GM23338 (cell line): ENCODE data around the gene CCT5. TPM values are rescaled to one million over a fixed set of nuclear protein-coding genes. Genes with fewer than 3 reads are reported as not detected.

Experiments used
- ATAC-seq: fragments of 200-7000 bp; cut with Tn5 transposase; 3 replicates; pipeline ENCODE4 v1.9.1; 2020
- DNase-seq: peaks from one replicate; pipeline ENCODE4 v3.0.0-alpha.2; 2015; ENCODE audit warnings: low spot score
- H2AFZ ChIP-seq: fragments of 200-600 bp; sonication (generic); 2 replicates; pipeline ENCODE4 v1.8.0; 2016; ENCODE audit warnings: antibody characterized with exemption, mild to moderate bottlenecking, moderate library complexity
- H3F3A ChIP-seq: fragments of 200-600 bp; sonication (generic); replicated peaks from 2 replicates; pipeline ENCODE4 v1.8.0; 2017; ENCODE audit warnings: antibody characterized with exemption, mixed run types, low read depth
- H3K27ac ChIP-seq: fragments of 200-600 bp; sonication (generic); 2 replicates; pipeline ENCODE4 v1.6.1; 2016; ENCODE audit warnings: low read depth
- H3K27me3 ChIP-seq: fragments of 200-600 bp; sonication (generic); 2 replicates; pipeline ENCODE4 v1.8.0; 2016; ENCODE audit warnings: mild to moderate bottlenecking, mixed run types, moderate library complexity; ENCODE audit not compliant: insufficient read depth
- H3K36me3 ChIP-seq: fragments of 200-600 bp; sonication (generic); 2 replicates; pipeline ENCODE4 v1.8.0; 2016; ENCODE audit warnings: mild to moderate bottlenecking; ENCODE audit not compliant: insufficient read depth
- H3K4me1 ChIP-seq: fragments of 200-600 bp; sonication (generic); 2 replicates; pipeline ENCODE4 v1.8.0; 2016; ENCODE audit warnings: mild to moderate bottlenecking, moderate library complexity; ENCODE audit not compliant: insufficient read depth
- H3K4me2 ChIP-seq: fragments of 200-600 bp; sonication (generic); 2 replicates; pipeline ENCODE4 v1.7.1; 2017; ENCODE audit warnings: mixed run types
- H3K4me3 ChIP-seq: fragments of 200-600 bp; sonication (generic); 2 replicates; pipeline ENCODE4 v1.6.1; 2016; ENCODE audit warnings: mixed run types
- H3K79me2 ChIP-seq: fragments of 200-600 bp; sonication (generic); replicated peaks from 2 replicates; pipeline ENCODE4 v1.8.0; 2017; ENCODE audit warnings: mild to moderate bottlenecking; ENCODE audit not compliant: insufficient read depth
- H3K9me2 ChIP-seq: fragments of 200-600 bp; sonication (generic); 2 replicates; pipeline ENCODE4 v1.8.0; 2017; ENCODE audit not compliant: insufficient read depth
- H4K20me1 ChIP-seq: fragments of 200-600 bp; sonication (generic); replicated peaks from 2 replicates; pipeline ENCODE4 v1.8.0; 2017; ENCODE audit warnings: mild to moderate bottlenecking; ENCODE audit not compliant: insufficient read depth
- H3K27ac Mint-ChIP-seq: 2 replicates; pipeline ENCODE4 v1.8.0; 2020; ENCODE audit warnings: inconsistent platforms, mild to moderate bottlenecking, moderate library complexity, mixed read lengths
- H3K27me3 Mint-ChIP-seq: 3 replicates; pipeline ENCODE4 v1.8.0; 2022; ENCODE audit warnings: low read depth, mild to moderate bottlenecking, moderate library complexity, mixed read lengths, inconsistent platforms; ENCODE audit not compliant: insufficient read depth, poor library complexity
- H3K36me3 Mint-ChIP-seq: 3 replicates; pipeline ENCODE4 v1.8.0; 2021; ENCODE audit warnings: low read depth, mild to moderate bottlenecking, inconsistent platforms, moderate library complexity, mixed read lengths
- H3K4me1 Mint-ChIP-seq: 3 replicates; pipeline ENCODE4 v1.8.0; 2020; ENCODE audit warnings: mild to moderate bottlenecking, inconsistent platforms, mixed read lengths
- H3K4me3 Mint-ChIP-seq: 3 replicates; pipeline ENCODE4 v1.8.0; 2021; ENCODE audit warnings: moderate library complexity, mild to moderate bottlenecking, inconsistent platforms, mixed read lengths
- H3K9me3 Mint-ChIP-seq: 3 replicates; pipeline ENCODE4 v1.8.0; 2020; ENCODE audit warnings: moderate library complexity, mild to moderate bottlenecking, inconsistent platforms, mixed read lengths
- CREB1 ChIP-seq: fragments of 250-450 bp; sonication (Bioruptor Pico); IDR thresholded peaks from 2 replicates; pipeline ENCODE4 v1.5.0; 2020; ENCODE audit warnings: low read depth, mild to moderate bottlenecking, moderate library complexity
- ETS1 ChIP-seq: IDR thresholded peaks from 2 replicates; pipeline ENCODE4 v1.6.1; 2016; ENCODE audit warnings: antibody characterized with exemption
- NANOG ChIP-seq: IDR thresholded peaks from 2 replicates; pipeline ENCODE4 v1.6.1; 2016; ENCODE audit warnings: antibody characterized with exemption, borderline replicate concordance
- REST ChIP-seq: IDR thresholded peaks from one replicate; pipeline ENCODE4 v1.6.1; 2018; ENCODE audit warnings: antibody characterized with exemption; ENCODE audit not compliant: unreplicated experiment
- STAT1 ChIP-seq: IDR thresholded peaks from one replicate; pipeline ENCODE4 v1.6.1; 2016; ENCODE audit warnings: antibody characterized with exemption; ENCODE audit not compliant: unreplicated experiment
- ZNF331 ChIP-seq: fragments of 250-450 bp; sonication (Bioruptor Pico); IDR thresholded peaks from 2 replicates; pipeline ENCODE4 v1.5.0; 2020; ENCODE audit warnings: low read depth, mild to moderate bottlenecking, moderate library complexity
- polyA plus RNA-seq: library from polyadenylated mRNA; unstranded; fragments of >200 nt; fragmentation: Nextera tagmentation; extraction: Ambion mirVana; gene quantifications from 2 replicates; pipeline ENCODE4 v1.2.1, GENCODE V29; 2016
- total RNA-seq: library from RNA; depleted of rRNA; stranded (reverse); fragments of >200 nt; shearing (Covaris generic); gene quantifications from 2 replicates; pipeline ENCODE4 v1.2.3, GENCODE V29; 2014

Gene CCT5
- total and polyA plus RNA-seq, 2 experiments from 2014 or later, result 576 to 661 TPM

- TF ChIP-seq REST (no peak), ETS1 (no peak), CREB1 (CRISPR knock-in tag) (no peak), NANOG (no peak)
Measured at GRCh38 chr5:10216107-10216506, 34.0 kb upstream of the CCT5 start (continued).

- TF ChIP-seq ETS1 (no peak), STAT1 (no peak), ZNF331 (no peak)
Measured at GRCh38 chr5:10218658-10219057, 31.4 kb upstream of the CCT5 start.

GRCh38 chr5:10219068-10219467, 31.0 kb upstream of the CCT5 start:
- Mint-ChIP-seq H3K4me3 (no peak overlapping the region), H3K36me3 (peaks cover 21% of the 10 kb centered on the region), H3K27me3 (peaks cover 4% of the 10 kb centered on the region), H3K27ac (no peak overlapping the region), H3K4me1 (no peaks in the 10 kb centered on the region), H3K9me3 (no peaks in the 10 kb centered on the region; the same call in 2 of the 3 replicates)
- no peak for TF ChIP-seq STAT1
- Histone ChIP-seq H2AFZ (no peak overlapping the region), H3K4me2 (no peak overlapping the region), H3K36me3 (no peaks in the 10 kb centered on the region), H3K27ac (no peak overlapping the region), H3K9me2 (no peaks in the 10 kb centered on the region), H3K4me1 (no peaks in the 10 kb centered on the region; the same call in 1 of the 2 replicates), H3K79me2 (no peaks in the 10 kb centered on the region), H3F3A (0 out of 2 replicates have a peak, but pooled peaks cover 2% of the 10 kb centered on the region), H3K4me3 (no peak overlapping the region), H3K27me3 (no peaks in the 10 kb centered on the region), H4K20me1 (no peaks in the 10 kb centered on the region)
- DNase-seq (no peak), ATAC-seq (no peak)

More at GRCh38 chr5:10218658-10219057, 31.4 kb upstream of the CCT5 start:
- DNase-seq (no peak), ATAC-seq (no peak)
- Histone ChIP-seq H3K4me1 (no peaks in the 10 kb centered on the region; the same call in 1 of the 2 replicates), H2AFZ (no peak overlapping the region), H3K9me2 (no peaks in the 10 kb centered on the region), H3K4me3 (no peak overlapping the region), H3K27me3 (no peaks in the 10 kb centered on the region), H3K79me2 (no peaks in the 10 kb centered on the region), H3K36me3 (no peaks in the 10 kb centered on the region), H3K4me2 (no peak overlapping the region), H4K20me1 (no peaks in the 10 kb centered on the region), H3F3A (0 out of 2 replicates have a peak, but pooled peaks cover 2% of the 10 kb centered on the region), H3K27ac (no peak overlapping the region)
- peaks cover 4% of the 10 kb centered on the region for H3K27me3 Mint-ChIP-seq
- no peak overlapping the region for H3K27ac Mint-ChIP-seq
- H3K36me3 Mint-ChIP-seq, result peaks cover 17% of the 10 kb centered on the region
- H3K9me3 Mint-ChIP-seq, result no peaks in the 10 kb centered on the region
- H3K4me3 Mint-ChIP-seq, result no peak overlapping the region
- no peaks in the 10 kb centered on the region for H3K4me1 Mint-ChIP-seq
